ENCODE results near the gene ACTN4. TPM values are rescaled to one million over a fixed set of nuclear protein-coding genes. Genes with fewer than 3 reads are reported as not detected.

Gene ACTN4
- polyA plus RNA-seq, 2 of the 4 experiments (the other 2 are of a cell fraction) = 605 to 967 TPM

- 90% methylated on average over 14 of the region's 14 CpGs for WGBS (ENCODE audit: missing lambda C conversion rate)
- FAIRE-seq = no peak
- CTCF ChIA-PET = interaction anchor here (0.7 to 38.0 kb wide), 7 partner anchors 1 to 180 kb away, joined by 3 to 764 read pairs (median 6); no protein-coding TSS in a partner anchor
- Histone ChIP-seq H3K4me1 (peaks cover 94% of the 10 kb centered on the region), H3K9me3 (no peaks in the 10 kb centered on the region), H3K4me2 (no peak overlapping the region), H3K27ac (peak overlapping the region in 1 of 2 experiments; percentile 93; a peak in 3 of 6 replicates), H3K4me3 (no peak overlapping the region)
- POLR2A ChIA-PET = interaction anchor here (0.7 to 2.3 kb wide), 2 partner anchors 9 to 234 kb away, joined by 4 to 7 read pairs; no protein-coding TSS in a partner anchor
- no peak for TF ChIP-seq RCOR1 (IDR thresholded peaks at IDR 0.05; ENCODE audit: low read depth, low read length)
- TF ChIP-seq MYC (IDR thresholded peaks at IDR 0.05; ENCODE audit: borderline replicate concordance, low read length) = no peak
- TF ChIP-seq PBX3 (IDR thresholded peaks at IDR 0.05) = 0 out of 2 replicates have a peak, but pooled peaks have one; percentile 33
- ATAC-seq = no peak
- DNase-seq (ENCODE audit: low read depth in 1 of 2, low spot score in 1 of 2) = no peak
These were observed 54.8 kb downstream of the ACTN4 start for GRCh38 chr19:38702278-38702677.

GRCh38 chr19:38703509-38703908, 56.1 kb downstream of the ACTN4 start:
- peaks cover 94% of the 10 kb centered on the region for H3K4me1 ChIP-seq
- no peaks in the 10 kb centered on the region for H3K9me3 ChIP-seq
- no peak overlapping the region for H3K4me3 ChIP-seq
- no peak for FAIRE-seq
- CTCF ChIA-PET = interaction anchor here (0.7 to 38.0 kb wide), 6 partner anchors 3 to 301 kb away, joined by 3 to 764 read pairs (median 8); partner anchors contain the start of gene FAM98C
- WGBS (ENCODE audit: missing lambda C conversion rate) = 92% methylated on average over 14 of the region's 14 CpGs
- no peak overlapping the region for H3K4me2 ChIP-seq
- no peak for DNase-seq (ENCODE audit: low read depth in 1 of 2, low spot score in 1 of 2)
- peak overlapping the region in 1 of 2 experiments; percentile 50; a peak in 3 of 6 replicates for H3K27ac ChIP-seq
- TF ChIP-seq POLR2AphosphoS2 (conservative IDR thresholded peaks at IDR 0.05; ENCODE audit: low read length) (0 out of 2 replicates have a peak, but pooled peaks have one; percentile 76), KDM1A (IDR thresholded peaks at IDR 0.05; ENCODE audit: low read depth) (no peak)
- POLR2A ChIA-PET = interaction anchor here (0.8 to 2.3 kb wide), 2 partner anchors 10 to 12 kb away, joined by 3 to 7 read pairs; no protein-coding TSS in a partner anchor
- ATAC-seq = no peak

GRCh38 chr19:38704488-38705026, 57.1 kb downstream of the ACTN4 start:
- FAIRE-seq = no peak
- peak; percentile 3 to 25; a peak in 3 of 6 replicates for ATAC-seq
- H3K4me3 ChIP-seq = no peak overlapping the region
- DNase-seq (ENCODE audit: low read depth in 1 of 2, low spot score in 1 of 2) = no peak
- POLR2A ChIA-PET = interaction anchor here (2.3 kb wide), 1 partner anchor 11 kb away, joined by 7 read pairs; no protein-coding TSS in a partner anchor
- no peak for TF ChIP-seq HOXB5 (CRISPR knock-in tag; IDR thresholded peaks at IDR 0.05)
- no peak for TF ChIP-seq CHD4 (IDR thresholded peaks at IDR 0.05; ENCODE audit: borderline replicate concordance)
- peak in 1 of 2 experiments; percentile 51; a peak in 3 of 5 replicates for TF ChIP-seq RAD21 (conservative IDR thresholded peaks at IDR 0.05 in 1 of 2, IDR thresholded peaks at IDR 0.05 in 1 of 2)
- TF ChIP-seq JUN (IDR thresholded peaks at IDR 0.05) = 0 out of 5 replicates have a peak, but pooled peaks of 1 of the 2 experiments have one; percentile 22
- TF ChIP-seq HOXA7 (CRISPR knock-in tag; IDR thresholded peaks at IDR 0.05) = no peak
- TF ChIP-seq EHF (CRISPR knock-in tag; IDR thresholded peaks at IDR 0.05) = no peak
- TF ChIP-seq SMC3 (IDR thresholded peaks at IDR 0.05) = no peak
- peaks cover 94% of the 10 kb centered on the region for H3K4me1 ChIP-seq
- no peaks in the 10 kb centered on the region for H3K9me3 ChIP-seq
- H3K27ac ChIP-seq = peak overlapping the region in 1 of 2 experiments; percentile 50; a peak in 3 of 6 replicates
- CTCF ChIA-PET = interaction anchor here (0.8 to 38.0 kb wide), 8 partner anchors 4 to 302 kb away, joined by 3 to 764 read pairs (median 8); partner anchors contain the start of gene FAM98C
- 86% methylated on average over 13 of the region's 13 CpGs for WGBS (ENCODE audit: missing lambda C conversion rate)
- H3K4me2 ChIP-seq = no peak overlapping the region

GRCh38 chr19:38705197-38706019, 58.0 kb downstream of the ACTN4 start:
- ATAC-seq (no peak), FAIRE-seq (peak; percentile 43), DNase-seq (ENCODE audit: low read depth in 1 of 2, low spot score in 1 of 2) (no peak)
- H3K4me2 ChIP-seq = no peak overlapping the region
- peaks cover 89% of the 10 kb centered on the region for H3K4me1 ChIP-seq
- WGBS (ENCODE audit: missing lambda C conversion rate) = 89% methylated on average over 22 of the region's 22 CpGs
- H3K27ac ChIP-seq = peak overlapping the region in 1 of 2 experiments; percentile 50; a peak in 3 of 6 replicates
- no peak for TF ChIP-seq HEYL (CRISPR knock-in tag; IDR thresholded peaks at IDR 0.05)
- no peak for TF ChIP-seq EHF (CRISPR knock-in tag; IDR thresholded peaks at IDR 0.05)
- no peak for TF ChIP-seq FOSB (CRISPR knock-in tag; IDR thresholded peaks at IDR 0.05)
- no peak for TF ChIP-seq TP53 (CRISPR knock-in tag; IDR thresholded peaks at IDR 0.05)
- TF ChIP-seq CHD2 (IDR thresholded peaks at IDR 0.05; ENCODE audit: low read length, partially characterized antibody) = no peak
- ChIA-PET CTCF (interaction anchor here (0.5 to 38.0 kb wide), 9 partner anchors 4 to 182 kb away, joined by 3 to 764 read pairs (median 5); no protein-coding TSS in a partner anchor), POLR2A (no interaction called here)
- H3K4me3 ChIP-seq = no peak overlapping the region
- H3K9me3 ChIP-seq = no peaks in the 10 kb centered on the region
